SK-N-SH treated with all-trans-retinoic acid at 6 μM for 48 hours (cell line): ENCODE data around the gene HABP2.

ENCODE experiments used
- ATAC-seq: fragments of 200-7000 bp; cut with Tn5 transposase; 3 replicates; pipeline ENCODE4 v1.9.1; 2020; ENCODE audit warnings: mild to moderate bottlenecking, moderate library complexity
- ARNTL ChIP-seq: fragments of 450-650 bp; formaldehyde crosslinking; IDR thresholded peaks from 2 replicates; pipeline ENCODE4 v1.5.0; 2020; ENCODE audit warnings: low read depth, mild to moderate bottlenecking, moderate library complexity, borderline replicate concordance
- BACH2 ChIP-seq: fragments of 250-450 bp; sonication (Bioruptor Pico); IDR thresholded peaks from 2 replicates; pipeline ENCODE4 v1.9.0; 2021; ENCODE audit warnings: mild to moderate bottlenecking, borderline replicate concordance
- ESRRG ChIP-seq: fragments of 250-450 bp; sonication (Bioruptor Pico); IDR thresholded peaks from 2 replicates; pipeline ENCODE4 v1.6.1; 2021; ENCODE audit warnings: mild to moderate bottlenecking
- GLIS3 ChIP-seq: fragments of 250-450 bp; sonication (Bioruptor Pico); IDR thresholded peaks from 2 replicates; pipeline ENCODE4 v1.5.0; 2020; ENCODE audit warnings: mild to moderate bottlenecking, moderate library complexity
- ISL1 ChIP-seq: fragments of 250-450 bp; sonication (Bioruptor Pico); IDR thresholded peaks from 2 replicates; pipeline ENCODE4 v2.1.2; 2022; ENCODE audit warnings: mild to moderate bottlenecking, moderate library complexity
- OSR1 ChIP-seq: fragments of 250-450 bp; sonication (Bioruptor Pico); IDR thresholded peaks from 2 replicates; pipeline ENCODE4 v1.8.0; 2022; ENCODE audit warnings: moderate library complexity, mild to moderate bottlenecking, inconsistent platforms
- PPARA ChIP-seq: fragments of 250-450 bp; sonication (Bioruptor Pico); IDR thresholded peaks from 2 replicates; pipeline ENCODE4 v1.5.0; 2020; ENCODE audit warnings: mild to moderate bottlenecking, borderline replicate concordance
- RARB ChIP-seq: fragments of 250-450 bp; sonication (Bioruptor Pico); IDR thresholded peaks from 2 replicates; pipeline ENCODE4 v1.8.0; 2021; ENCODE audit warnings: mild to moderate bottlenecking, moderate library complexity
- SNAI2 ChIP-seq: fragments of 250-450 bp; sonication (Bioruptor Pico); IDR thresholded peaks from 2 replicates; pipeline ENCODE4 v1.5.0; 2020; ENCODE audit warnings: mild to moderate bottlenecking, moderate library complexity
- TCF4 ChIP-seq: fragments of 250-450 bp; sonication (Bioruptor Pico); IDR thresholded peaks from 2 replicates; pipeline ENCODE4 v1.8.0; 2021; ENCODE audit warnings: mild to moderate bottlenecking, moderate library complexity, borderline replicate concordance
- TOX ChIP-seq: fragments of 250-450 bp; sonication (Bioruptor Pico); IDR thresholded peaks from 2 replicates; pipeline ENCODE4 v1.8.0; 2021; ENCODE audit warnings: mild to moderate bottlenecking, moderate library complexity, borderline replicate concordance
- ZC3H10 ChIP-seq: fragments of 250-450 bp; sonication (Bioruptor Pico); IDR thresholded peaks from 2 replicates; pipeline ENCODE4 v1.5.1; 2021; ENCODE audit warnings: mild to moderate bottlenecking, moderate library complexity
- ZFP3 ChIP-seq: fragments of 250-450 bp; sonication (Bioruptor Pico); IDR thresholded peaks from 2 replicates; pipeline ENCODE4 v1.5.0; 2020; ENCODE audit warnings: mild to moderate bottlenecking, moderate library complexity
- ZFP30 ChIP-seq: fragments of 450-650 bp; formaldehyde crosslinking; IDR thresholded peaks from 2 replicates; pipeline ENCODE4 v1.5.0; 2022; ENCODE audit warnings: mild to moderate bottlenecking, moderate library complexity
- ZNF70 ChIP-seq: fragments of 450-650 bp; formaldehyde crosslinking; IDR thresholded peaks from 2 replicates; pipeline ENCODE4 v1.5.0; 2020; ENCODE audit warnings: mild to moderate bottlenecking, moderate library complexity
- ZNF8 ChIP-seq: fragments of 450-650 bp; formaldehyde crosslinking; IDR thresholded peaks from 2 replicates; pipeline ENCODE4 v1.5.0; 2020; ENCODE audit warnings: mild to moderate bottlenecking, moderate library complexity
- TF ChIP-seq, protein P1 (sequence below): fragments of 250-450 bp; sonication (Bioruptor Pico); IDR thresholded peaks from 2 replicates; pipeline ENCODE4 v1.5.1; 2021; ENCODE audit warnings: mild to moderate bottlenecking, moderate library complexity
- TF ChIP-seq, protein P2 (sequence below): fragments of 250-450 bp; sonication (Bioruptor Pico); IDR thresholded peaks from 2 replicates; pipeline ENCODE4 v1.5.0; 2020; ENCODE audit warnings: mild to moderate bottlenecking, moderate library complexity
- TF ChIP-seq, protein P3 (sequence below): fragments of 250-450 bp; sonication (Bioruptor Pico); IDR thresholded peaks from 2 replicates; pipeline ENCODE4 v1.8.0; 2020; ENCODE audit warnings: mild to moderate bottlenecking, moderate library complexity, borderline replicate concordance
- TF ChIP-seq, protein P4 (sequence below): fragments of 250-450 bp; sonication (Bioruptor Pico); IDR thresholded peaks from 2 replicates; pipeline ENCODE4 v1.5.1; 2020; ENCODE audit warnings: low read depth, mild to moderate bottlenecking, moderate library complexity
- TF ChIP-seq, protein P5 (sequence below): fragments of 250-450 bp; sonication (Bioruptor Pico); IDR thresholded peaks from 2 replicates; pipeline ENCODE4 v1.8.0; 2021; ENCODE audit warnings: low read depth, mild to moderate bottlenecking, moderate library complexity, borderline replicate concordance

The HABP2 gene

DNA sequence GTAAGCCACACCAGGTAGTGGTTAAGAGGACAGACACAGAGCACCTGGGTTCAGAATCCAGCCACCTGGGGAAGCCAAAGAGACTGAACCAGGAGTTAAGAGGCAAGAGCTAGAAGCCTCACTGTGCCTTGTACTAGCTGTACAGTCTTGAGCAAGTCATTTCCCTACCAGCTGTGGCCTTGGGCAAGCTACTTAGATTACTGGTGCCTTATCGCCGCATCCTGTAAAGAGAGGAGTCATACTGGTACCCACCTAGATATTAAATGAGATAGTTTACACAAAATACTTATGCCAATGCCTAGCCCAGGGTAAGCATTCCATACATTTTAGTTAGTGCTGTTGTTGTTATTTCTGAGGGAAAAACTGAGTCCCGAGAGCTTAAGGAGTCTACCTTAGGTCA, 47.7 kb downstream of the HABP2 start:
- no peak for ATAC-seq

DNA sequence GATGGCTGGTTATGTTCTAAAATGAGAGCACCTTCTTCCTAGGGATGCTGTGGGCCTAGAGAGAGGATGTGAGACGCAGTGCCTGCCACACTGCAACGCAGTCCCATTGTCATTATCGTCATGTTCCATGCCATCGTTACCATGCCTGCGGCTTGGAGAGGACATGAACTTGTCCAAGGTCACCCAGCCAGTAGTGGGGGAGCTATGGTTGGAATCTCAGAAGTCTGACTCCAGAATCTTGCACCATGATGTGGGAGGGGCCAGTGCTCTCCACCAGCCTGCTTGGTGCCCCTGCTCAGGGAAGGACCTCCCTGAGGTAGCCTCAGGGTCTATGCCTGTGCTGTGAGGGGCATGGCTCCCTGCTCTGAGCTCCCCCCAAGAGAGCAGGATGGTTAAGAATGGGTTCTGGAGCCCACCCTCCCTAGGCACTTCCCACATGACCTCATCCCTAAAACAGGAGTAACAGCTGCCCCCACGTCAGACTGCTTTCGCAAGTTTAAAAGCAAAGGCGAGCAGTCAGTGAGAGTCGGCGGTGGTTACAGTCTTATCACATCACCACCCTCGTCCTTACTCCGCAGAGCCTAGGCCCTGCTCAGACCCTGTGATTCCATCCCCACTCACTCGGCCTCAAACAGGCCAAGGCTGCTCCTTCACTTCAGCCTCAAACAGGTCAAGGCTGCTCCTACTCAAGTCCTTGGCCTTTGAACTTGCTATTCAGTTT, 50.4 kb downstream of the HABP2 start:
- ATAC-seq = no peak
- TF ChIP-seq, protein P1, sequence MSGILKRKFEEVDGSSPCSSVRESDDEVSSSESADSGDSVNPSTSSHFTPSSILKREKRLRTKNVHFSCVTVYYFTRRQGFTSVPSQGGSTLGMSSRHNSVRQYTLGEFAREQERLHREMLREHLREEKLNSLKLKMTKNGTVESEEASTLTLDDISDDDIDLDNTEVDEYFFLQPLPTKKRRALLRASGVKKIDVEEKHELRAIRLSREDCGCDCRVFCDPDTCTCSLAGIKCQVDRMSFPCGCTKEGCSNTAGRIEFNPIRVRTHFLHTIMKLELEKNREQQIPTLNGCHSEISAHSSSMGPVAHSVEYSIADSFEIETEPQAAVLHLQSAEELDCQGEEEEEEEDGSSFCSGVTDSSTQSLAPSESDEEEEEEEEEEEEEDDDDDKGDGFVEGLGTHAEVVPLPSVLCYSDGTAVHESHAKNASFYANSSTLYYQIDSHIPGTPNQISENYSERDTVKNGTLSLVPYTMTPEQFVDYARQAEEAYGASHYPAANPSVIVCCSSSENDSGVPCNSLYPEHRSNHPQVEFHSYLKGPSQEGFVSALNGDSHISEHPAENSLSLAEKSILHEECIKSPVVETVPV (CRISPR knock-in tag) = no peak
- TF ChIP-seq SNAI2 (CRISPR knock-in tag) (no peak), TCF4 (CRISPR knock-in tag) (no peak), GLIS3 (CRISPR knock-in tag) (no peak), ZFP30 (no peak), OSR1 (no peak), PPARA (CRISPR knock-in tag) (no peak), ESRRG (CRISPR knock-in tag) (no peak), ISL1 (CRISPR knock-in tag) (no peak), ZC3H10 (no peak)
- TF ChIP-seq, protein P2, sequence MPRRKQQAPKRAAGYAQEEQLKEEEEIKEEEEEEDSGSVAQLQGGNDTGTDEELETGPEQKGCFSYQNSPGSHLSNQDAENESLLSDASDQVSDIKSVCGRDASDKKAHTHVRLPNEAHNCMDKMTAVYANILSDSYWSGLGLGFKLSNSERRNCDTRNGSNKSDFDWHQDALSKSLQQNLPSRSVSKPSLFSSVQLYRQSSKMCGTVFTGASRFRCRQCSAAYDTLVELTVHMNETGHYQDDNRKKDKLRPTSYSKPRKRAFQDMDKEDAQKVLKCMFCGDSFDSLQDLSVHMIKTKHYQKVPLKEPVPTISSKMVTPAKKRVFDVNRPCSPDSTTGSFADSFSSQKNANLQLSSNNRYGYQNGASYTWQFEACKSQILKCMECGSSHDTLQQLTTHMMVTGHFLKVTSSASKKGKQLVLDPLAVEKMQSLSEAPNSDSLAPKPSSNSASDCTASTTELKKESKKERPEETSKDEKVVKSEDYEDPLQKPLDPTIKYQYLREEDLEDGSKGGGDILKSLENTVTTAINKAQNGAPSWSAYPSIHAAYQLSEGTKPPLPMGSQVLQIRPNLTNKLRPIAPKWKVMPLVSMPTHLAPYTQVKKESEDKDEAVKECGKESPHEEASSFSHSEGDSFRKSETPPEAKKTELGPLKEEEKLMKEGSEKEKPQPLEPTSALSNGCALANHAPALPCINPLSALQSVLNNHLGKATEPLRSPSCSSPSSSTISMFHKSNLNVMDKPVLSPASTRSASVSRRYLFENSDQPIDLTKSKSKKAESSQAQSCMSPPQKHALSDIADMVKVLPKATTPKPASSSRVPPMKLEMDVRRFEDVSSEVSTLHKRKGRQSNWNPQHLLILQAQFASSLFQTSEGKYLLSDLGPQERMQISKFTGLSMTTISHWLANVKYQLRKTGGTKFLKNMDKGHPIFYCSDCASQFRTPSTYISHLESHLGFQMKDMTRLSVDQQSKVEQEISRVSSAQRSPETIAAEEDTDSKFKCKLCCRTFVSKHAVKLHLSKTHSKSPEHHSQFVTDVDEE (CRISPR knock-in tag) = no peak
- TF ChIP-seq, protein P3, sequence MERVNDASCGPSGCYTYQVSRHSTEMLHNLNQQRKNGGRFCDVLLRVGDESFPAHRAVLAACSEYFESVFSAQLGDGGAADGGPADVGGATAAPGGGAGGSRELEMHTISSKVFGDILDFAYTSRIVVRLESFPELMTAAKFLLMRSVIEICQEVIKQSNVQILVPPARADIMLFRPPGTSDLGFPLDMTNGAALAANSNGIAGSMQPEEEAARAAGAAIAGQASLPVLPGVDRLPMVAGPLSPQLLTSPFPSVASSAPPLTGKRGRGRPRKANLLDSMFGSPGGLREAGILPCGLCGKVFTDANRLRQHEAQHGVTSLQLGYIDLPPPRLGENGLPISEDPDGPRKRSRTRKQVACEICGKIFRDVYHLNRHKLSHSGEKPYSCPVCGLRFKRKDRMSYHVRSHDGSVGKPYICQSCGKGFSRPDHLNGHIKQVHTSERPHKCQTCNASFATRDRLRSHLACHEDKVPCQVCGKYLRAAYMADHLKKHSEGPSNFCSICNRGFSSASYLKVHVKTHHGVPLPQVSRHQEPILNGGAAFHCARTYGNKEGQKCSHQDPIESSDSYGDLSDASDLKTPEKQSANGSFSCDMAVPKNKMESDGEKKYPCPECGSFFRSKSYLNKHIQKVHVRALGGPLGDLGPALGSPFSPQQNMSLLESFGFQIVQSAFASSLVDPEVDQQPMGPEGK (CRISPR knock-in tag) = no peak
- TF ChIP-seq, protein P4, sequence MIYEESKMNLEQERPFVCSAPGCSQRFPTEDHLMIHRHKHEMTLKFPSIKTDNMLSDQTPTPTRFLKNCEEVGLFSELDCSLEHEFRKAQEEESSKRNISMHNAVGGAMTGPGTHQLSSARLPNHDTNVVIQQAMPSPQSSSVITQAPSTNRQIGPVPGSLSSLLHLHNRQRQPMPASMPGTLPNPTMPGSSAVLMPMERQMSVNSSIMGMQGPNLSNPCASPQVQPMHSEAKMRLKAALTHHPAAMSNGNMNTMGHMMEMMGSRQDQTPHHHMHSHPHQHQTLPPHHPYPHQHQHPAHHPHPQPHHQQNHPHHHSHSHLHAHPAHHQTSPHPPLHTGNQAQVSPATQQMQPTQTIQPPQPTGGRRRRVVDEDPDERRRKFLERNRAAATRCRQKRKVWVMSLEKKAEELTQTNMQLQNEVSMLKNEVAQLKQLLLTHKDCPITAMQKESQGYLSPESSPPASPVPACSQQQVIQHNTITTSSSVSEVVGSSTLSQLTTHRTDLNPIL (CRISPR knock-in tag) = no peak

More for the DNA sequence above, 47.7 kb downstream of the HABP2 start:
- TF ChIP-seq TOX (CRISPR knock-in tag) = no peak
- TF ChIP-seq ESRRG (CRISPR knock-in tag) = no peak
- no peak for TF ChIP-seq ZNF8 (CRISPR knock-in tag)
- no peak for TF ChIP-seq ZFP3
- no peak for TF ChIP-seq SNAI2 (CRISPR knock-in tag)
- TF ChIP-seq BACH2 (CRISPR knock-in tag) = no peak
- TF ChIP-seq ZFP30 = no peak
- TF ChIP-seq, protein P1 (CRISPR knock-in tag) = no peak
- TF ChIP-seq, protein P2 (CRISPR knock-in tag) = no peak
- no peak for TF ChIP-seq ZNF70 (CRISPR knock-in tag)
- TF ChIP-seq, protein P3 (CRISPR knock-in tag) = no peak
- TF ChIP-seq RARB (CRISPR knock-in tag) = no peak
- TF ChIP-seq, protein P5, sequence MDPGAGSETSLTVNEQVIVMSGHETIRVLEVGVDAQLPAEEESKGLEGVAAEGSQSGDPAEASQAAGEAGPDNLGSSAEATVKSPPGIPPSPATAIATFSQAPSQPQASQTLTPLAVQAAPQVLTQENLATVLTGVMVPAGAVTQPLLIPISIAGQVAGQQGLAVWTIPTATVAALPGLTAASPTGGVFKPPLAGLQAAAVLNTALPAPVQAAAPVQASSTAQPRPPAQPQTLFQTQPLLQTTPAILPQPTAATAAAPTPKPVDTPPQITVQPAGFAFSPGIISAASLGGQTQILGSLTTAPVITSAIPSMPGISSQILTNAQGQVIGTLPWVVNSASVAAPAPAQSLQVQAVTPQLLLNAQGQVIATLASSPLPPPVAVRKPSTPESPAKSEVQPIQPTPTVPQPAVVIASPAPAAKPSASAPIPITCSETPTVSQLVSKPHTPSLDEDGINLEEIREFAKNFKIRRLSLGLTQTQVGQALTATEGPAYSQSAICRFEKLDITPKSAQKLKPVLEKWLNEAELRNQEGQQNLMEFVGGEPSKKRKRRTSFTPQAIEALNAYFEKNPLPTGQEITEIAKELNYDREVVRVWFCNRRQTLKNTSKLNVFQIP (CRISPR knock-in tag) = no peak
- no peak for TF ChIP-seq GLIS3 (CRISPR knock-in tag)
- TF ChIP-seq ARNTL = no peak
- no peak for TF ChIP-seq PPARA (CRISPR knock-in tag)
